Measurements from ENCODE around the gene COL9A3.

The COL9A3 gene

DNA sequence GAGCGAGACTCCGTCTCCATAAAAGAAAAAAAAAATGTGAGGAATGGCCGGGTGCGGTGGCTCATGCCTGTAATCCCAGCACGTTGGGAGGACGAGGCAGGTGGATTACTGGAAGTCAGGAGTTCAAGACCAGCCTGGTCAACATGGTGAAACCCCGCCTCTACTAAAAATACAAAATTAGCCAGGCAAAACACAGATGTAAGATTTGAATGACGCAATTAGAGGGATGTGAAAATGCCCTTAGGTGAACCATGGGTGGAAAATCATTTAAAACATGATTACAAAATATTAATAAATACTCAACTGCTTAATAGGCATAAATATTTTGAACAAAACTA, 20.9 kb downstream of the COL9A3 start:
- Histone ChIP-seq H2BK120ac (ENCODE audit: low read depth, low read length) (no peak overlapping the region), H2AFZ (ENCODE audit: low read depth, low read length) (no peak overlapping the region), H2BK15ac (ENCODE audit: low read depth, poor library complexity, severe bottlenecking) (no peak overlapping the region), H3K23ac (ENCODE audit: low read length in 2 of 2) (no peak overlapping the region), H4K8ac (ENCODE audit: low read length) (no peak overlapping the region), H3K4ac (ENCODE audit: low read depth in 1 of 2, low read length in 2 of 2) (no peak overlapping the region), H3K4me2 (ENCODE audit: low read length, poor library complexity, severe bottlenecking) (no peak overlapping the region), H3K27ac (ENCODE audit: low read length, poor library complexity, severe bottlenecking) (no peak overlapping the region), H2BK5ac (ENCODE audit: low read depth, low read length, poor library complexity, severe bottlenecking) (no peak overlapping the region), H3K36me3 (ENCODE audit: control insufficient read depth in 1 of 2, insufficient read depth in 2 of 2, low read depth in 1 of 2, low read length in 2 of 2) (no peaks in the 10 kb centered on the region), H4K91ac (ENCODE audit: low read length) (no peak overlapping the region), H3K79me1 (replicated peaks; ENCODE audit: low read length, poor library complexity, severe bottlenecking) (no peaks in the 10 kb centered on the region), H3K27me3 (ENCODE audit: control insufficient read depth in 1 of 2, insufficient read depth in 1 of 2, low read length in 2 of 2) (peaks cover 7 to 41% of the 10 kb centered on the region in 2 experiments), H3K9me3 (ENCODE audit: control insufficient read depth, low read length) (no peaks in the 10 kb centered on the region), H3K18ac (ENCODE audit: low read depth in 1 of 2, low read length in 2 of 2) (no peak overlapping the region), H3K14ac (ENCODE audit: low read length in 2 of 2) (no peak overlapping the region), H3K9ac (ENCODE audit: low read length) (no peak overlapping the region), H2BK12ac (ENCODE audit: low read length in 2 of 2) (no peak overlapping the region), H3K4me1 (ENCODE audit: control insufficient read depth, insufficient read depth, low read depth, low read length) (peaks cover 10% of the 10 kb centered on the region), H2AK5ac (ENCODE audit: low read length, severe bottlenecking) (no peak overlapping the region), H3K4me3 (ENCODE audit: insufficient read depth in 1 of 2, low read depth in 1 of 2, low read length in 2 of 2) (no peak overlapping the region)
- WGBS, result 90% methylated on average over 6 of the region's 8 CpGs
- DNase-seq, result no peak

DNA sequence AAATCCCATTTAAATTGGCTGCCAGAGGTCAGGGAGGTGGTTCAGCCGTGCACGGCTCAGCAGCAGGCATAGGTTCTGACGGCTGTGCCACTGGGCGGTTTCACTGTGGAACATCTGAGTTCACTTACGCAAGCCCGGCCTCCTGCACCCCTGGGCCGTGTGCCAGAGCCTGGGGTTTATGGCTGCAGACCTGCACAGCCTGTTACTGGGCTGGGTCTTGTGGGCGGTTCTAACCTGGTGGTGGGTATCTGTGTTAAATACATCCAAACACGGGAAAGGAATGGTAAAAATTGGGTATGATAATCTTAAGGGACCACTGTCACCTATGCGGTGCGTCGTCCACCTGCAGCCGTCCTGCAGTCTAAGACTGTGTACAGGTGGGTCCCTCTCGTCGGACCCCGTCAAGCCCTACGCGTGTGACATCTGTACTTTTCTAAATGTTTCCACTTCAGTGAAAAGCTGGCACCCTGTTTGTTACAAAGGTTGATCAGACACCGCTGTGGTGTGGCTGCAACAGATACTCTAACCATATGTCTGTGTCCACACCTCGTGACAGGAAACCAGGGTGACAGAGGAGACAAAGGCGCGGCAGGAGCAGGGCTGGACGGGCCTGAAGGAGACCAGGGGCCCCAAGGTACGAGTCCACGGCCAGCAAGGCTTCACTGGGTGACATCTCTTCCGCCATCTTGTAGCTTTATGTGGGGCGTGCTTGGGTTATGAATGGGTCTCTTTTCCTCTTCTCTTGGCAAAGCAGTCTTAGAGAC, 21.5 kb downstream of the COL9A3 start:
- no peak overlapping the region for H3K4ac ChIP-seq (ENCODE audit: low read depth in 1 of 2, low read length in 2 of 2)
- H3K79me1 ChIP-seq (replicated peaks; ENCODE audit: low read length, poor library complexity, severe bottlenecking), result no peaks in the 10 kb centered on the region
- H3K14ac ChIP-seq (ENCODE audit: low read length in 2 of 2), result peak overlapping the region in 1 of 2 experiments; percentile 45
- H2BK15ac ChIP-seq (ENCODE audit: low read depth, poor library complexity, severe bottlenecking), result no peak overlapping the region
- WGBS, result 93% methylated on average over 27 of the region's 27 CpGs
- H3K4me3 ChIP-seq (ENCODE audit: insufficient read depth in 1 of 2, low read depth in 1 of 2, low read length in 2 of 2), result no peak overlapping the region
- no peak overlapping the region for H3K18ac ChIP-seq (ENCODE audit: low read depth in 1 of 2, low read length in 2 of 2)
- H4K8ac ChIP-seq (ENCODE audit: low read length), result no peak overlapping the region
- H2AFZ ChIP-seq (ENCODE audit: low read depth, low read length), result no peak overlapping the region
- no peak overlapping the region for H2BK120ac ChIP-seq (ENCODE audit: low read depth, low read length)
- H2BK12ac ChIP-seq (ENCODE audit: low read length in 2 of 2), result no peak overlapping the region
- H2BK5ac ChIP-seq (ENCODE audit: low read depth, low read length, poor library complexity, severe bottlenecking), result no peak overlapping the region
- H3K27me3 ChIP-seq (ENCODE audit: control insufficient read depth in 1 of 2, insufficient read depth in 1 of 2, low read length in 2 of 2), result peaks cover 7 to 37% of the 10 kb centered on the region in 2 experiments
- no peak for DNase-seq
- no peaks in the 10 kb centered on the region for H3K9me3 ChIP-seq (ENCODE audit: control insufficient read depth, low read length)
- H3K36me3 ChIP-seq (ENCODE audit: control insufficient read depth in 1 of 2, insufficient read depth in 2 of 2, low read depth in 1 of 2, low read length in 2 of 2), result no peaks in the 10 kb centered on the region
- H3K23ac ChIP-seq (ENCODE audit: low read length in 2 of 2), result no peak overlapping the region
- no peak overlapping the region for H2AK5ac ChIP-seq (ENCODE audit: low read length, severe bottlenecking)
- no peak overlapping the region for H3K4me2 ChIP-seq (ENCODE audit: low read length, poor library complexity, severe bottlenecking)
- no peak overlapping the region for H3K9ac ChIP-seq (ENCODE audit: low read length)
- no peak overlapping the region for H4K91ac ChIP-seq (ENCODE audit: low read length)
- no peak overlapping the region for H3K27ac ChIP-seq (ENCODE audit: low read length, poor library complexity, severe bottlenecking)
- peaks cover 8% of the 10 kb centered on the region for H3K4me1 ChIP-seq (ENCODE audit: control insufficient read depth, insufficient read depth, low read depth, low read length)

DNA sequence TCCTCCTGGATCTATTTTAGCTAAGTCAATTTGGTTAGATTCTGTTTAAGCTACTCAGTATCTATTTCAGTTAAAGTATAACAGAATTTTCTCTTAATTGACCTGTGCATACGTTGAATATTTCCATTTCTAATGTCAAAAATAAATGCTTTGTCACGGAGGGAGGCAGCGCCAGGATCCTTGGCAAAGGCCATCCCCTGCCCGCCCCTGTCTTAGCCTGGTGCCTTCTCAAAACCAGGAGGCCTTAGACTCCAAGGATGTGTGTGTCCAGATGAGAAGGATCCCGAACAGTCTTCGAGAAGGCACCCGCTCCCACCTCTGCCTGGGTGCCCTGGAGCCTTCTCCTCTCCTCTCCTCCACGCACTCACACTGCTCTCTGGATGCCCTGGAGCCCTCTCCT, 22.4 kb downstream of the COL9A3 start:
- 94% methylated on average over 8 of the region's 8 CpGs for WGBS
- H2AFZ ChIP-seq (ENCODE audit: low read depth, low read length), result no peak overlapping the region
- no peak overlapping the region for H3K4me2 ChIP-seq (ENCODE audit: low read length, poor library complexity, severe bottlenecking)
- no peak overlapping the region for H3K18ac ChIP-seq (ENCODE audit: low read depth in 1 of 2, low read length in 2 of 2)
- no peak overlapping the region for H4K8ac ChIP-seq (ENCODE audit: low read length)
- no peak overlapping the region for H3K9ac ChIP-seq (ENCODE audit: low read length)
- H2AK5ac ChIP-seq (ENCODE audit: low read length, severe bottlenecking), result no peak overlapping the region
- no peak overlapping the region for H2BK15ac ChIP-seq (ENCODE audit: low read depth, poor library complexity, severe bottlenecking)
- no peak overlapping the region for H3K4me3 ChIP-seq (ENCODE audit: insufficient read depth in 1 of 2, low read depth in 1 of 2, low read length in 2 of 2)
- peaks cover 8% of the 10 kb centered on the region for H3K4me1 ChIP-seq (ENCODE audit: control insufficient read depth, insufficient read depth, low read depth, low read length)
- H3K27me3 ChIP-seq (ENCODE audit: control insufficient read depth in 1 of 2, insufficient read depth in 1 of 2, low read length in 2 of 2), result peaks cover 7 to 35% of the 10 kb centered on the region in 2 experiments
- H3K4ac ChIP-seq (ENCODE audit: low read depth in 1 of 2, low read length in 2 of 2), result no peak overlapping the region
- H2BK120ac ChIP-seq (ENCODE audit: low read depth, low read length), result no peak overlapping the region
- no peak for DNase-seq
- H2BK12ac ChIP-seq (ENCODE audit: low read length in 2 of 2), result no peak overlapping the region
- H3K9me3 ChIP-seq (ENCODE audit: control insufficient read depth, low read length), result no peaks in the 10 kb centered on the region
- H3K23ac ChIP-seq (ENCODE audit: low read length in 2 of 2), result no peak overlapping the region
- no peaks in the 10 kb centered on the region for H3K36me3 ChIP-seq (ENCODE audit: control insufficient read depth in 1 of 2, insufficient read depth in 2 of 2, low read depth in 1 of 2, low read length in 2 of 2)
- no peaks in the 10 kb centered on the region for H3K79me1 ChIP-seq (replicated peaks; ENCODE audit: low read length, poor library complexity, severe bottlenecking)
- H2BK5ac ChIP-seq (ENCODE audit: low read depth, low read length, poor library complexity, severe bottlenecking), result no peak overlapping the region
- H3K27ac ChIP-seq (ENCODE audit: low read length, poor library complexity, severe bottlenecking), result no peak overlapping the region
- no peak overlapping the region for H4K91ac ChIP-seq (ENCODE audit: low read length)
- no peak overlapping the region for H3K14ac ChIP-seq (ENCODE audit: low read length in 2 of 2)

DNA sequence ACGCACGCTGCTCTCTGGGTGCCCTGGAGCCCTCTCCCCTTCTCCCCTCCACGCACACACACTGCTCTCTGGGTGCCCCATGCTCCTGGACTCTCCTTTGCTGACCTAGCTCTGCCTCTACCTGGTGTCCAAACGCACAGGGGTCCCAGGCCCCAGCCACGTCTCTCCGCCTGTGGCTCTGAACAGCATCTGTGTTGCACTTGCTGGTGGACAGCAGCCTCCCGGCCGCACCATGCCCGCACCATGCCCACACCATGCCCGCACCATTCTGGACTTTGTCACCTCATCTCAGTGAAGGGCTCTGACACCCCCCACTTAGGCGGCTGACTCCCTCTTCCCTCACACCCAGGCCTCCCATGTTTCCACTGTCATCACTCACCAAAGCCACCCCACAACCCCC, 23.0 kb downstream of the COL9A3 start:
- peaks cover 7 to 32% of the 10 kb centered on the region in 2 experiments for H3K27me3 ChIP-seq (ENCODE audit: control insufficient read depth in 1 of 2, insufficient read depth in 1 of 2, low read length in 2 of 2)
- peak overlapping the region; percentile 4 for H2BK15ac ChIP-seq (ENCODE audit: low read depth, poor library complexity, severe bottlenecking)
- no peaks in the 10 kb centered on the region for H3K36me3 ChIP-seq (ENCODE audit: control insufficient read depth in 1 of 2, insufficient read depth in 2 of 2, low read depth in 1 of 2, low read length in 2 of 2)
- H3K9ac ChIP-seq (ENCODE audit: low read length), result no peak overlapping the region
- H2AFZ ChIP-seq (ENCODE audit: low read depth, low read length), result no peak overlapping the region
- no peak overlapping the region for H2BK120ac ChIP-seq (ENCODE audit: low read depth, low read length)
- H3K9me3 ChIP-seq (ENCODE audit: control insufficient read depth, low read length), result no peaks in the 10 kb centered on the region
- no peak overlapping the region for H2AK5ac ChIP-seq (ENCODE audit: low read length, severe bottlenecking)
- peaks cover 8% of the 10 kb centered on the region for H3K4me1 ChIP-seq (ENCODE audit: control insufficient read depth, insufficient read depth, low read depth, low read length)
- H3K23ac ChIP-seq (ENCODE audit: low read length in 2 of 2), result no peak overlapping the region
- H4K8ac ChIP-seq (ENCODE audit: low read length), result no peak overlapping the region
- no peak overlapping the region for H3K18ac ChIP-seq (ENCODE audit: low read depth in 1 of 2, low read length in 2 of 2)
- no peak overlapping the region for H2BK5ac ChIP-seq (ENCODE audit: low read depth, low read length, poor library complexity, severe bottlenecking)
- no peak for DNase-seq
- no peak overlapping the region for H4K91ac ChIP-seq (ENCODE audit: low read length)
- H3K27ac ChIP-seq (ENCODE audit: low read length, poor library complexity, severe bottlenecking), result no peak overlapping the region
- WGBS, result 97% methylated on average over 11 of the region's 11 CpGs
- no peak overlapping the region for H2BK12ac ChIP-seq (ENCODE audit: low read length in 2 of 2)
- no peak overlapping the region for H3K4ac ChIP-seq (ENCODE audit: low read depth in 1 of 2, low read length in 2 of 2)
- no peak overlapping the region for H3K14ac ChIP-seq (ENCODE audit: low read length in 2 of 2)
- no peak overlapping the region for H3K4me2 ChIP-seq (ENCODE audit: low read length, poor library complexity, severe bottlenecking)
- H3K79me1 ChIP-seq (replicated peaks; ENCODE audit: low read length, poor library complexity, severe bottlenecking), result no peaks in the 10 kb centered on the region
- no peak overlapping the region for H3K4me3 ChIP-seq (ENCODE audit: insufficient read depth in 1 of 2, low read depth in 1 of 2, low read length in 2 of 2)

All from mesenchymal stem cell (in vitro differentiated cells and primary cell).